Myometrial cell (primary cell): ENCODE data around the gene SRSF8. TPM values are rescaled to one million over a fixed set of nuclear protein-coding genes. Genes with fewer than 3 reads are reported as not detected.

Experiments
- total RNA-seq: library from RNA; depleted of rRNA; stranded (reverse); fragments of >200 nt; gene quantifications from 2 replicates; pipeline ENCODE4 v1.2.3, GENCODE V29; 2015

SRSF8 gene, protein sequence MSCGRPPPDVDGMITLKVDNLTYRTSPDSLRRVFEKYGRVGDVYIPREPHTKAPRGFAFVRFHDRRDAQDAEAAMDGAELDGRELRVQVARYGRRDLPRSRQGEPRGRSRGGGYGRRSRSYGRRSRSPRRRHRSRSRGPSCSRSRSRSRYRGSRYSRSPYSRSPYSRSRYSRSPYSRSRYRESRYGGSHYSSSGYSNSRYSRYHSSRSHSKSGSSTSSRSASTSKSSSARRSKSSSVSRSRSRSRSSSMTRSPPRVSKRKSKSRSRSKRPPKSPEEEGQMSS
- total RNA-seq = 15.9 and 25.9 TPM in 2 replicates

GRCh38 chr11:95066716-95067038, at the start of gene SRSF8:
TSS of gene SRSF8 (plus strand) at chr11:95066919. CDS start at chr11:95067227, 308 bp downstream.

GRCh38 chr11:95024958-95025357, 41.8 kb upstream of the SRSF8 start, which contains the start of gene KDM4E:
TSS of gene KDM4E (plus strand) at chr11:95025258. CDS start at chr11:95025558, 300 bp downstream.

GRCh38 chr11:95049122-95049521, 17.6 kb upstream of the SRSF8 start, which contains the start of gene KDM4F:
TSS of gene KDM4F (plus strand) at chr11:95049422.

DNA sequence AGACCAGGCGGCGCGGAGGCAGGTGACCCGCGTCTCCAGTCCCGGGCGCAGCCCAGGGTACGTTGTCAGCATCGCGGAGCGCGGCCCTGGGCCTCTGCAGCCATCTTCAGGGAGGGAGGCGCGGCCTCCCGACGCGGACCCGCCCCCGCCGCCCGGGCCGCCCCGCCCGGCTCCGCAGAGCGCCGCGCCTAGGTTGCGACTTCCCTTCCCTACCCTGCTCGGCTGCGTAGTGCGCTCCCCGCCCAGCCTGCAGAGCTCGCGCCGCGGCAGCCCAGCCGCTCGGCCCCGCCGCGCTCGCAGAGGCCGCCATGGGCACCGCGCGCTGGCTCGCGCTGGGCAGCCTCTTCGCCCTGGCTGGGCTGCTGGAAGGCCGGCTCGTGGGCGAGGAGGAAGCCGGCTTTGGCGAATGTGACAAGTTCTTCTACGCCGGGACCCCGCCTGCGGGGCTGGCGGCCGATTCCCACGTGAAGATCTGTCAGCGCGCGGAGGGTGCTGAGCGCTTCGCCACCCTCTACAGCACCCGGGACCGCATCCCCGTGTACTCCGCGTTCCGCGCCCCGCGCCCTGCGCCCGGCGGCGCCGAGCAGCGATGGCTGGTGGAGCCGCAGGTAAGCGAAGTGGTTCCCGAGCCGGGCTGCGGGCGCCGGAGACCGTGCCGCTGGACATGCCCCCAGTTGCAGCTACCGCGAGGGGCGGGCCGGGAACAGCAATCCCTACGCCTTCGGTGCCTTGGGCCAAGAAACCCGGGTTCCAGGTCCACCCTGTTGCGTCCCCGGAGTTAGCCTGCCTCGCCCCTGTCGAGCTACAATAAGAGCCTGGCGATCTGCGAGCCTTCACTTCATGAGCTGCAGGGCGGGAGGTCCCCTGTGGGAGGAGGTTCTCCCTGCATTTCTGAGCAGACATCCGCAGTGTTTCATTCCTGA, 23.2 kb downstream of the SRSF8 start, which contains the start of gene ENDOD1:
Gene ENDOD1 (plus strand): TSS at position 227 of the 923 bp plus-strand sequence. CDS start 82 bp downstream, at position 309.

Other genes with a start within 250 kb of the SRSF8 start
- 39.7 and 40.4 TPM in 2 replicates for gene CWC15, start 93.4 kb upstream of the SRSF8 start, total RNA-seq
- 0.53 and 0.58 TPM in 2 replicates for gene KDM4D, start 93.2 kb upstream of the SRSF8 start, total RNA-seq
- not detected in 2 replicates for gene KDM4E, start 41.7 kb upstream of the SRSF8 start, total RNA-seq
- gene KDM4F, start 17.5 kb upstream of the SRSF8 start, total RNA-seq = not detected in 2 replicates
- gene ENDOD1, start 22.9 kb downstream of the SRSF8 start, total RNA-seq = 45.8 and 59.9 TPM in 2 replicates
- gene SESN3, start 164.3 kb downstream of the SRSF8 start, total RNA-seq = 1.9 and 2.6 TPM in 2 replicates